ENCODE data around the gene KLHDC7B. TPM values are rescaled to one million over a fixed set of nuclear protein-coding genes. Genes with fewer than 3 reads are reported as not detected.
"Not testable (repeated sequence)": the region's sequence is repeated elsewhere in the genome, so short reads cannot be mapped to it uniquely, and the experiment has no call there.

Gene KLHDC7B
- total RNA-seq, 1 donor from 2014 or later, result 16.3 TPM

- DNase-seq (ENCODE audit: low read depth), result no peak
- no peak for TF ChIP-seq CTCF (IDR thresholded peaks at IDR 0.05; ENCODE audit: insufficient read depth, low read length, poor library complexity, severe bottlenecking)
- Histone ChIP-seq H3K4me3 (ENCODE audit: low read depth, low read length) (no peak overlapping the region), H3K36me3 (ENCODE audit: control insufficient read depth, insufficient read depth, low read length) (no peaks in the 10 kb centered on the region), H3K27me3 (ENCODE audit: control insufficient read depth, insufficient read depth, low read length) (no peaks in the 10 kb centered on the region)
Observed at GRCh38 chr22:50516068-50516467, 29.6 kb upstream of the KLHDC7B start.

GRCh38 chr22:50516891-50517290 lies 28.8 kb upstream of the KLHDC7B start:
- no peak for DNase-seq (ENCODE audit: low read depth)
- Histone ChIP-seq H3K27me3 (ENCODE audit: control insufficient read depth, insufficient read depth, low read length) (no peaks in the 10 kb centered on the region), H3K36me3 (ENCODE audit: control insufficient read depth, insufficient read depth, low read length) (no peaks in the 10 kb centered on the region), H3K4me3 (ENCODE audit: low read depth, low read length) (no peak overlapping the region)
- no peak for TF ChIP-seq CTCF (IDR thresholded peaks at IDR 0.05; ENCODE audit: insufficient read depth, low read length, poor library complexity, severe bottlenecking)

- DNase-seq (ENCODE audit: low read depth), result no peak
- Histone ChIP-seq H3K4me3 (ENCODE audit: low read depth, low read length) (no peak overlapping the region), H3K27me3 (ENCODE audit: control insufficient read depth, insufficient read depth, low read length) (no peaks in the 10 kb centered on the region), H3K36me3 (ENCODE audit: control insufficient read depth, insufficient read depth, low read length) (no peaks in the 10 kb centered on the region)
- TF ChIP-seq CTCF (IDR thresholded peaks at IDR 0.05; ENCODE audit: insufficient read depth, low read length, poor library complexity, severe bottlenecking), result no peak
Observed at GRCh38 chr22:50517495-50518260, 28.0 kb upstream of the KLHDC7B start.

GRCh38 chr22:50518606-50519005 lies 27.1 kb upstream of the KLHDC7B start:
- H3K36me3 ChIP-seq (ENCODE audit: control insufficient read depth, insufficient read depth, low read length), result peaks cover 2% of the 10 kb centered on the region
- no peak overlapping the region for H3K4me3 ChIP-seq (ENCODE audit: low read depth, low read length)
- no peaks in the 10 kb centered on the region for H3K27me3 ChIP-seq (ENCODE audit: control insufficient read depth, insufficient read depth, low read length)
- no peak for DNase-seq (ENCODE audit: low read depth)
- no peak for TF ChIP-seq CTCF (IDR thresholded peaks at IDR 0.05; ENCODE audit: insufficient read depth, low read length, poor library complexity, severe bottlenecking)

- no peak for DNase-seq (ENCODE audit: low read depth)
- peaks cover 4% of the 10 kb centered on the region for H3K36me3 ChIP-seq (ENCODE audit: control insufficient read depth, insufficient read depth, low read length)
- no peak overlapping the region for H3K4me3 ChIP-seq (ENCODE audit: low read depth, low read length)
- no peak for TF ChIP-seq CTCF (IDR thresholded peaks at IDR 0.05; ENCODE audit: insufficient read depth, low read length, poor library complexity, severe bottlenecking)
- H3K27me3 ChIP-seq (ENCODE audit: control insufficient read depth, insufficient read depth, low read length), result no peaks in the 10 kb centered on the region
Observed at GRCh38 chr22:50519151-50519550, 26.5 kb upstream of the KLHDC7B start.

GRCh38 chr22:50520184-50520583 lies 25.5 kb upstream of the KLHDC7B start:
- H3K36me3 ChIP-seq (ENCODE audit: control insufficient read depth, insufficient read depth, low read length); H3K27me3 ChIP-seq (ENCODE audit: control insufficient read depth, insufficient read depth, low read length); DNase-seq (ENCODE audit: low read depth); H3K4me3 ChIP-seq (ENCODE audit: low read depth, low read length): not testable (repeated sequence)
